Astrocyte of the spinal cord (primary cell): Measurements from ENCODE around the gene WNT2B.
A peak's percentile ranks its signal among the peaks of the same experiment; 100 is the strongest.
"Not testable (repeated sequence)": the region's sequence is repeated elsewhere in the genome, so short reads cannot be mapped to it uniquely, and the experiment has no call there.

ENCODE experiments used
- DNase-seq: peaks from one replicate; pipeline ENCODE4 v3.0.0; 2011; ENCODE audit warnings: low read depth, low spot score
- H3K4me3 ChIP-seq: 2 replicates; pipeline ENCODE4 v1.5.1; 2011; ENCODE audit warnings: low read depth, mild to moderate bottlenecking, low read length, moderate library complexity
- in situ Hi-C: cut with HindIII; loops from 2 replicates; pipeline ENCODE4 v1.10.0; 2017; ENCODE audit warnings: low sequenced_read_pairs
- TF ChIP-seq, protein P1 (sequence below): IDR thresholded peaks from 2 replicates; pipeline ENCODE4 v1.5.1; 2012; ENCODE audit warnings: low read depth, mild to moderate bottlenecking, low read length, inconsistent platforms

Gene WNT2B

DNA sequence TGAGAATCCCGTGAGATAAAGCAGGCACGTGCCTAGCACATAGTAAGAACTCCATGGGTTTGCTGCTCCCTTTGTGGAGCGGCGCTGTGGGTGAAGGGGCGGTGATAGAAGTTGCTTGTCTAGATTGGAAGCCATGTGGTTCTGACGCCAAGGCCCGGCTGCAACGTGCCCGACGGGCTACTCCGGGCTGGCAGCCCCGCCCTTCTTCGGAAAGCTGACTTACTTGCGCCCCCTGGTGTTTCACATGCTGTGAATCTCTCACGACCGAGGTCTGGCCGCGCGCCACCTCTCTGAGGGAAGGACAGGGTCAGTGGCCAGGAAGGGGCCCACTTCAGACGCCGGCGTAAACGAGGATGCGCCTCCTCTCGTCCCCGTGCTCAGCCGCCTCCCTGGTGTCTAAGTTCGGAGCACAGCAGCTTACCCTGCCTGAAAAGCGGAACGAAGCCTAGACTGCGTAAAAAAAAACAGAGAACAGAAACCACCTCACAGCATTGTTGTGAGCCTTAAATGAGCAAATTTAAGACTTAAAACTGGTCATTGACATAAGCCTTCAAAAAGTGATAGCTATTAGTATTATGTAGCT, 42.6 kb upstream of the WNT2B start:
- H3K4me3 ChIP-seq = peak overlapping the region; percentile 29
- in situ Hi-C loops = no loop called here
- DNase-seq = peak; percentile 94
- TF ChIP-seq, protein P1, sequence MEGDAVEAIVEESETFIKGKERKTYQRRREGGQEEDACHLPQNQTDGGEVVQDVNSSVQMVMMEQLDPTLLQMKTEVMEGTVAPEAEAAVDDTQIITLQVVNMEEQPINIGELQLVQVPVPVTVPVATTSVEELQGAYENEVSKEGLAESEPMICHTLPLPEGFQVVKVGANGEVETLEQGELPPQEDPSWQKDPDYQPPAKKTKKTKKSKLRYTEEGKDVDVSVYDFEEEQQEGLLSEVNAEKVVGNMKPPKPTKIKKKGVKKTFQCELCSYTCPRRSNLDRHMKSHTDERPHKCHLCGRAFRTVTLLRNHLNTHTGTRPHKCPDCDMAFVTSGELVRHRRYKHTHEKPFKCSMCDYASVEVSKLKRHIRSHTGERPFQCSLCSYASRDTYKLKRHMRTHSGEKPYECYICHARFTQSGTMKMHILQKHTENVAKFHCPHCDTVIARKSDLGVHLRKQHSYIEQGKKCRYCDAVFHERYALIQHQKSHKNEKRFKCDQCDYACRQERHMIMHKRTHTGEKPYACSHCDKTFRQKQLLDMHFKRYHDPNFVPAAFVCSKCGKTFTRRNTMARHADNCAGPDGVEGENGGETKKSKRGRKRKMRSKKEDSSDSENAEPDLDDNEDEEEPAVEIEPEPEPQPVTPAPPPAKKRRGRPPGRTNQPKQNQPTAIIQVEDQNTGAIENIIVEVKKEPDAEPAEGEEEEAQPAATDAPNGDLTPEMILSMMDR = peak; percentile 74

DNA sequence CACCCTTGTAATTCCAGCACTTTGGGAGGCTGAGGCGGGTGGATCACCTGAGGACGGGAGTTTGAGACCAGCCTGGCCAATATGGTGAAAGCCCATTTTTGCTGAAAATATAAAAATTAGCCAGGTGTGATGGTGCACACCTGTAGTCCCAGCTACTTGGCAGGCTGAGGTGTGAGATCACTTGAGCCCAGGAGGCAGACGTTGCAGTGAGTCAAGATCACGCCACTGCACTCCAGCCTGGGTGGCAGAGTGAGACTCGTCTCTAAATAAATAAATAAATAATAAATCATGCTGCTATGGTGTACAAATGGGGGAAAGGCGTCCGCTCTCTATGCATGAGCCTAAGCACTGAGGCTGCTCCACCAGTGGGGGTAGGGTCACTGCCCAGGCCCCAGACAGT, 38.4 kb upstream of the WNT2B start:
- in situ Hi-C loops, H3K4me3 ChIP-seq, DNase-seq: not testable (repeated sequence)

DNA sequence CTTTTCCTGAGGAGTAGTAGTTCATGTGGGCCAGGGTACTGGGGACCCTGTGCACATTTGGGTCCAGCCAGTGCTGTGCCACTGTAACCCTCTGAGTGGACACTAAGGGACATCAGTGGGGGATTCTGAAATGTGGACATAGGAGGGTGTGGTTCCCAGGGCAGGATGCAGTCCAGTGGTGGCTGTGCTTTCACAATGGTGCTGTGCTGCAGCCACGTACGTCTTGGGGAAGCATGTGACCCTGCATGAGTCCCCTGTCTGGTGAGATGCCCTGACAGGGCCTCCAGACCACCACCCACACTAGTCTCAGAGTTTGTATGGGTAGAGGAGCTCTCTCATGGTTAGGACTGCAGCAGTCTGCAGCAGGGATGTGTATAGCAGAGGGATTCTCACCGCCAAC, 37.8 kb upstream of the WNT2B start:
- H3K4me3 ChIP-seq = no peak overlapping the region
- TF ChIP-seq, protein P1 = no peak
- DNase-seq = no peak
- in situ Hi-C loops = no loop called here

DNA sequence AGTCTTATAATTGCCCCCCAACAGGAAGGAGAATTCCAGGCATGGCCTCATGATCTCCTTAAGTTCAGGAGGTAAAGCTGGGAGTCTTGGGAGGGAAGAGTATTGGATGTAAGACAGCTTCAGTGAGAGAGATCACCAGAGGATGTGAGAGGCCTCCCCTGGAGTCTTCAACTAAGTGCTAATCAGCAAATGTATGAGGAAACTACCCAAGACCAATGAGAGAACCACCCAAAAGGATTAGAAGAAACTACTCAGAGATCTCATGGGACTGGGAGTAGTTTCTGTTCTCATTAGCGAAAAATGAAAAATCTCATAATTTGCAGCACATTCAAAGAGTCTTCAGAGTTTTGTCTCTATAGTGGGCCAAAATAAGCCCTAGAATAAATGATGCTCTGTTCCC, 36.6 kb upstream of the WNT2B start:
- TF ChIP-seq, protein P1 = no peak
- no peak for DNase-seq
- H3K4me3 ChIP-seq = no peak overlapping the region
- in situ Hi-C loops = no loop called here

DNA sequence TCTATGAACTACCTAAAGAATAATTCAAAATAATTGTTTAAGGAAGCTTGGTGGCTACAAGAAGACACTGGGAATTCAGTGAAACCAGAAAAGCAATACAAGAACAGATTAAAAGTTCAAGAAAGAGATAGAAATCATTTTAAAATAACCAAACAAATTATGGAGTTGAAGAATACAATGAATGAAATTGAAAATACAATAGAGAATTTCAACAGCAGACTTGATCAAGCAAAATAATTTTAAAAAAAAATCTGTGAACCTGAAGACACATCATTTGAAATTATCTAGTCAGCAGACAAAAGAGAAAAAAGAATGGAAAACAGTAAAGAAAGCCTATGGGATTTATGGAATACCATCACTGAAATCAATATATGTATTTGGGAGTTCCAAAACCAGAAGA, 31.2 kb upstream of the WNT2B start:
- no peak for DNase-seq
- TF ChIP-seq, protein P1 = no peak
- in situ Hi-C loops = no loop called here
- H3K4me3 ChIP-seq = no peak overlapping the region

DNA sequence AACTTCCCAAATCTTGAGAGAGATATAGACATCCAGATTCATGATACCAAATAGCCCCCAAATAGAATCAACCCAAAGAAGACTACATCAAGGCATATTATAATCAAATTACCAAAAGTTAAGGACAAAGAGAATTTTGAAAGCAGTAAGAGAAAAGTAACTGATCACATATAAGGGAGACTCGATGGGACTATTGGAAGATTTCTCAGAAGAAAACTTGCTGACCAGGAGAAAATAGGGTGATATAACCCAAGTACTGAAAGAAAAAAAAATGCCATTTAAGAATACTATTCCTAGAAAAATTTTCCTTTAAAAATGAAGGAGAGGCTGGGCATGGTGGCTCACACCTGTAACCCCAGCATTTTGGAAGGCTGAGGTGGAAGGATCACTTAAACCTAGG, 30.5 kb upstream of the WNT2B start:
- TF ChIP-seq, protein P1 = no peak
- in situ Hi-C loops = no loop called here
- no peak for DNase-seq

DNA sequence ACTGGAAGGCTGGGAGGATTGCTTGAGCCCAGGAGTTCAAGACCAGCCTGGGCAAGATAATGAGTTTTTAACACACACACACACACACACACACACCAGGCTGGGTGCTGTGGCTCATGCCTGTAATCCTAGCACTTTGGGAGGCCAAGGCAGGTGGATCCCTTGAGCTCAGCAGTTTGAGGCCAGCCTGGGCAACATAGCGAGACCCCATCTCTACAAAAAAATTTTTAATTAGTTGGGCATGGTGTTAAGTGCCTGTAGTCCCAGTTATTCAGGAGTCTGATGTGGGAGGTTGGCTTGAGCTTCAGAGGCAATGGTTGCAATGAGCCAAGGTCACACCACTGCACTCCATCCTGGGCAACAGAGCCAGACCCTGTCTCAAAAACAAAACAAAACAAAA, 22.7 kb upstream of the WNT2B start:
- DNase-seq, H3K4me3 ChIP-seq, in situ Hi-C loops: not testable (repeated sequence)

More for the DNA sequence above, 30.5 kb upstream of the WNT2B start:
- no peak overlapping the region for H3K4me3 ChIP-seq

DNA sequence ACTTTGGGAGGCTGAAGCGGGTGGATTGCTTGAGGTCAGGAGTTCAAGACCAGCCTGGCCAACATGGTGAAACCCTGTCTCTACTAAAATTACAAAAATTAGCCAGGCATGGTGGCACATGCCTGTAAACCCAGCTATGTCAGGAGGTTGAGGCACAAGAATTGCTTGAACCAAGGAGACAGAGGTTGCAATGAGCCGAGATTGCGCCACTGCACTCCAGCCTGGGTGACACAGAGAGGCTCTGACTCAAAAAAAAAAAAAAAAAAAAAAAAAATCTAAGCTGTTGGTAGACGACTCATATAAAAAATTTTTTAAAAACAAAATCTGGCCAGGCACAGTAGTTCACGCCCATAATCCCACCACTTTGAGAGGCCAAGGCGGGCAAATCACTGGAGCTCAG, 21.1 kb upstream of the WNT2B start:
- H3K4me3 ChIP-seq, in situ Hi-C loops, DNase-seq: not testable (repeated sequence)
